Measurements from ENCODE around the gene RALGAPA1. TPM values are rescaled to one million over a fixed set of nuclear protein-coding genes. Genes with fewer than 3 reads are reported as not detected.
"Not testable (repeated sequence)": the region's sequence is repeated elsewhere in the genome, so short reads cannot be mapped to it uniquely, and the experiment has no call there.

Gene RALGAPA1
- total RNA-seq, 4 donors from 2014 or later: 52.5 to 127 (median 67.7) TPM

DNA sequence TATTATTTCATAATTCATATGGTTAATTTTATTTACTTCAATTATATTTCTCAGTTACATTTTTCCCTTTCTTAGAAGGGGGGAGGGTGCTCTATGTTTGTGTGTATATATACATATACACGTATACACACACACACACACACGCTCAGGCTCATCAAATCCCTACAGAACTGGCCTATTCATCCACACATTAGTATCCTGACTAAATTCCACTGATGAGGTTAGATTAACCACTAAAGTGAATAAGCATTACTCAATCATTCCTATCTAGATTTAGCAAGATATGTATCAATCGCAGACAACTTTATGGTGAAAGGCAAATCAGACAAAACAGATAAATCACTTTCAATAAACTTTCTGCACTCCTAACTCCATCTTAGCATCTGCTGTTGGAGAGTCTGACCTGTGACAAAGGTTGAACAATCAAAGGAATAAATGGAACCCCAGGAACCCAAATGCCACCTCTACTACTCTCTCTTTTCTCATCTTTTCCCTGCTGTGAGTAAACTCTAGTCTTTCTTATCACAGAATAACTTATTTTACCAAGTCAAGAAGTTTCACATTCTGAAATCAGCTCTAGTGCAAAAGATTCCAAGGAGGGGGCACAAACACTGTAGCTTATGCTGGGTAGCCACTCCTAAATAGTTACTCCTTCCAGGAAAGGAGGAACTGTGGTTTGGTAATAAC, 67.6 kb downstream of the RALGAPA1 start:
- H3K9me3 ChIP-seq: no peaks in the 10 kb centered on the region

DNA sequence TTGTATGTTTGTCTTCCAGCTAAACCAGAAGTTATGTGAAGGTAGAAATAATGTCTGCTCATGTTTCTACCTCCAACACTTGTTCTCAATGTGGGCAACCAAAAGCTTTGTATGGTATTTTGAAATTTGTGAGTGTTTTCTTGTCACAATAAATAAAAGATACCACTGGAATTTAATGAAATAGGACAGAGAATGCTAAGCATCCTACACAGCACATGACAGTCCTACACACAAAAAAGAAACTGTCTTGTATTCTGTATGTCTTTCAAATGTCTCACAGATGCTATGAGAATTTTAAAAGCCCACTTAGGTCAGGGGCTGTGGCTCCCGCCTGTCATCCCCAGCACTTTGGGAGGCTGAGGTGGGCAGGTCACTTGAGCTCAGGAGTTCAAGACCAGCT, 68.9 kb downstream of the RALGAPA1 start:
- TF ChIP-seq EP300 (IDR thresholded peaks at IDR 0.05): no peak
- TF ChIP-seq POLR2AphosphoS5 (IDR thresholded peaks at IDR 0.05): no peak
- TF ChIP-seq, protein P1, sequence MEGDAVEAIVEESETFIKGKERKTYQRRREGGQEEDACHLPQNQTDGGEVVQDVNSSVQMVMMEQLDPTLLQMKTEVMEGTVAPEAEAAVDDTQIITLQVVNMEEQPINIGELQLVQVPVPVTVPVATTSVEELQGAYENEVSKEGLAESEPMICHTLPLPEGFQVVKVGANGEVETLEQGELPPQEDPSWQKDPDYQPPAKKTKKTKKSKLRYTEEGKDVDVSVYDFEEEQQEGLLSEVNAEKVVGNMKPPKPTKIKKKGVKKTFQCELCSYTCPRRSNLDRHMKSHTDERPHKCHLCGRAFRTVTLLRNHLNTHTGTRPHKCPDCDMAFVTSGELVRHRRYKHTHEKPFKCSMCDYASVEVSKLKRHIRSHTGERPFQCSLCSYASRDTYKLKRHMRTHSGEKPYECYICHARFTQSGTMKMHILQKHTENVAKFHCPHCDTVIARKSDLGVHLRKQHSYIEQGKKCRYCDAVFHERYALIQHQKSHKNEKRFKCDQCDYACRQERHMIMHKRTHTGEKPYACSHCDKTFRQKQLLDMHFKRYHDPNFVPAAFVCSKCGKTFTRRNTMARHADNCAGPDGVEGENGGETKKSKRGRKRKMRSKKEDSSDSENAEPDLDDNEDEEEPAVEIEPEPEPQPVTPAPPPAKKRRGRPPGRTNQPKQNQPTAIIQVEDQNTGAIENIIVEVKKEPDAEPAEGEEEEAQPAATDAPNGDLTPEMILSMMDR (IDR thresholded peaks at IDR 0.05): no peak
- no peak for TF ChIP-seq POLR2A (IDR thresholded peaks at IDR 0.05)
- Histone ChIP-seq H3K27me3 (no peaks in the 10 kb centered on the region), H3K4me1 (no peaks in the 10 kb centered on the region), H3K9me3 (no peaks in the 10 kb centered on the region), H3K36me3 (peaks cover 54% of the 10 kb centered on the region), H3K4me3 (no peak overlapping the region), H3K27ac (no peak overlapping the region)
- WGBS: 100% methylated on average over 1 of the region's 1 CpG
- no peak for DNase-seq (ENCODE audit: low spot score in 2 of 2)

More for the DNA sequence above, 67.6 kb downstream of the RALGAPA1 start:
- H3K27ac ChIP-seq: no peak overlapping the region
- peaks cover 57% of the 10 kb centered on the region for H3K36me3 ChIP-seq
- no peaks in the 10 kb centered on the region for H3K27me3 ChIP-seq
- no peak overlapping the region for H3K4me3 ChIP-seq
- H3K4me1 ChIP-seq: no peaks in the 10 kb centered on the region
- no peak for DNase-seq (ENCODE audit: low spot score in 2 of 2)
- WGBS: 90% methylated on average over 3 of the region's 3 CpGs
- no peak for TF ChIP-seq POLR2A (IDR thresholded peaks at IDR 0.05)
- TF ChIP-seq, protein P1 (IDR thresholded peaks at IDR 0.05): no peak
- no peak for TF ChIP-seq EP300 (IDR thresholded peaks at IDR 0.05)
- no peak for TF ChIP-seq POLR2AphosphoS5 (IDR thresholded peaks at IDR 0.05)

DNA sequence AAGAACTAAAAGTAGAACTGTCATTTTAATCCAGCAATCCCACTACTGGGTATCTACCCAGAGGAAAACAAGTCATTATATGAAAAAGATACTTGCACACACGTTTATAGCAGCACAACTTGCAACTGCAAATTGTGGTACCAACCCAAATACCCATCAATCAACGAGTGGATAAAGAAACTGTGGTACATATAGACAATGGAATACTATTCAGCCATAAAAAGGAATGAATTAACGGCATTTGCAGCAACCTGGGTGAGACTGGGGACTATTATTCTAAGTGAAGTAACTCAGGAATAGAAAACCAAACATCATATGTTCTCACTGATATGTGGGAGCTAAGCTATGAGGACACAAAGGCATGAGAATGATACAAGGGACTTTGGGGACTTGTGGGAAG, 73.9 kb downstream of the RALGAPA1 start:
- peaks cover 39% of the 10 kb centered on the region for H3K36me3 ChIP-seq
- WGBS: 97% methylated on average over 3 of the region's 3 CpGs
- not testable (repeated sequence) for DNase-seq (ENCODE audit: low spot score in 2 of 2); H3K4me1 ChIP-seq; H3K27me3 ChIP-seq; H3K9me3 ChIP-seq; H3K27ac ChIP-seq; H3K4me3 ChIP-seq

DNA sequence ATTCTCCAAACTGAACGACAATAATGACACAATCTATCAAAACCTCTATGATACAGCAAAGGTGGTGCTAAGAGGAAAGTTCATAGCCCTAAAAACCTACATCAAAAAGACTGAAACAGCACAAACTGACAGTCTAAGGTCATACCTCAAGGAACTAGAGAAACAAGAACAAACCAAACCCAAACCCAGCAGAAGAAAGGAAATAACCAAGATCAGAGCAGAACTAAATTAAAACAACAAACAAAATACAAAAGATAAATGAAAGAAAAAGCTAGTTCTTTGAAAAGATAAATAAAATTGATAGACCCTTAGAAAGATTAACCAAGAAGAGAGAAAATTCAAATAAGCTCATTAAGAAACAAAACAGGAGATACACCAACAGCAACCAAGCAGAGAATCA, 75.6 kb downstream of the RALGAPA1 start:
- 93% methylated on average over 1 of the region's 1 CpG for WGBS
- H3K4me3 ChIP-seq; H3K4me1 ChIP-seq; DNase-seq (ENCODE audit: low spot score in 2 of 2); H3K27me3 ChIP-seq; H3K27ac ChIP-seq; H3K9me3 ChIP-seq: not testable (repeated sequence)
- peaks cover 35% of the 10 kb centered on the region for H3K36me3 ChIP-seq

DNA sequence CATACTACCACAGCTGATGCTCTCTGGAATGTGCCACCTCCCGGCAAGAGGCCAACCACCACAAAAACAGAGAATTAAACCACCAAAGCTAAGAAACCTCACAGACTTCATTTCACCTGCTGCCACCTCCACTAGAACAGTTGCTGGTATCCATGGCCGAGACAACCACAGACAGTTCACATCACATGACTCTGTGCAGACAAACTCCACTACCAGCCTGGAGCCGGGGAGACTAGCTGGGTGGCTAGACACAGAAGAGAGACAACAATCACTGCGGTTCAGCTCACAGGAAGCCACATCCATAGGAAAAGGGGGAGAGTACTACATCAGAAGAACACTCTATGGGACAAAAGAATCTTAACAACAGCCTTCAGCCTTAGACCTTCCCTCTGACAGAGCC, 78.2 kb downstream of the RALGAPA1 start:
- Histone ChIP-seq H3K4me3 (no peak overlapping the region), H3K27ac (no peak overlapping the region), H3K36me3 (peaks cover 30% of the 10 kb centered on the region), H3K27me3 (no peaks in the 10 kb centered on the region), H3K4me1 (no peaks in the 10 kb centered on the region), H3K9me3 (no peaks in the 10 kb centered on the region)
- DNase-seq (ENCODE audit: low spot score in 2 of 2): no peak
- 95% methylated on average over 4 of the region's 4 CpGs for WGBS
- TF ChIP-seq POLR2AphosphoS5 (IDR thresholded peaks at IDR 0.05) (no peak), POLR2A (IDR thresholded peaks at IDR 0.05) (no peak), EP300 (IDR thresholded peaks at IDR 0.05) (no peak)
- TF ChIP-seq, protein P1 (IDR thresholded peaks at IDR 0.05): no peak

DNA sequence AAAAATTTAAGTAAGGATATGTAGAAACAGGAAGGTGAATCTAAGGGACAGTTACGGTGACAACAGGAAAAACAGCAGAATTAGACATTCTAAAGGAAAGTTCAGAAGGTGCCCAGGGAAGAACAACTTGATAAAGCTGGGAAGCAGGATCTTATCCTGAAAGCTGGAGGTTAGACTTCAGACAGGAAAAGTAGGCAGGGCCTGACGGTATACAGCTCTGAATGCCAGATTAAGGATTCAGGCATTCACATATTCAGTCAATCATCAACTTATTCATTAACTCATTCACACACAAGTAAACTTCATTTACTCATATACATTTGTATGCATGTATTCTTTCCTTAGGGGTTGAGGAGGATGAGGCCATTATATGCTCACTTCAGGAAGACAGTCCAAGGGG, 81.3 kb downstream of the RALGAPA1 start:
- DNase-seq (ENCODE audit: low spot score in 2 of 2): no peak
- H3K4me3 ChIP-seq: no peak overlapping the region
- no peaks in the 10 kb centered on the region for H3K4me1 ChIP-seq
- 91% methylated on average over 2 of the region's 2 CpGs for WGBS
- H3K9me3 ChIP-seq: no peaks in the 10 kb centered on the region
- no peak overlapping the region for H3K27ac ChIP-seq
- TF ChIP-seq POLR2A (IDR thresholded peaks at IDR 0.05) (no peak), EP300 (IDR thresholded peaks at IDR 0.05) (no peak), POLR2AphosphoS5 (IDR thresholded peaks at IDR 0.05) (no peak)
- TF ChIP-seq, protein P1 (IDR thresholded peaks at IDR 0.05): no peak
- peaks cover 16% of the 10 kb centered on the region for H3K36me3 ChIP-seq
- no peaks in the 10 kb centered on the region for H3K27me3 ChIP-seq

Measured in suprapubic skin (tissue), 4 donors.